HG03520 (cell line): ENCODE measurements around the gene PRSS53.
"Not testable (repeated sequence)": the region's sequence is repeated elsewhere in the genome, so short reads cannot be mapped to it uniquely, and the experiment has no call there.

Experiments used
- ATAC-seq: cut with Tn5 transposase; IDR thresholded peaks from one replicate; pipeline ENCODE4 v1.9.1; 2021; ENCODE audit warnings: mild to moderate bottlenecking, moderate library complexity; ENCODE audit not compliant: unreplicated experiment

The PRSS53 gene

GRCh38 chr16:31118223-31119155 lies 29.7 kb upstream of the PRSS53 start:
- no peak for ATAC-seq

- peak; percentile 86 for ATAC-seq
Measured at GRCh38 chr16:31117384-31118222, 28.9 kb upstream of the PRSS53 start, which contains the start of gene KAT8. Gene KAT8 (plus strand): TSS chr16:31117664. CDS start chr16:31117682, 18 bp downstream.

DNA sequence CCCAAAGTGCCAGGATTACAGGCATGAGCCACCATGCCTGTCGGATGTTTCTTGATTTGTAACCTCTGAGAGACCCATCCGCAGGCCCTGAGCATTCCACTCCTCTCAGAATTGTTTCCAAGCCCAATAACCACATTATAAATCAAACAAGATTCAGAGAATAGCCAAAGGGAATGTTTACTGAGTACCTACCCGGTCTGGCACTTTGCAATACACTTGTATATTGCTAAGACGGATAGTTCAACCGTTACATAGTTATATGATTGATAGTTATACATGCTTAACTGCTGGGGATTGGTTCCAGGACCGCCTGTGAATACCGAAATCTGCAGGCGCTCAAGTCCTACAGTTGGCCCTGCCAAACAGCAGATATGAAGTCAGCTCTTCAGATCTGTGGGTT lies 25.7 kb upstream of the PRSS53 start:
- no peak for ATAC-seq

DNA sequence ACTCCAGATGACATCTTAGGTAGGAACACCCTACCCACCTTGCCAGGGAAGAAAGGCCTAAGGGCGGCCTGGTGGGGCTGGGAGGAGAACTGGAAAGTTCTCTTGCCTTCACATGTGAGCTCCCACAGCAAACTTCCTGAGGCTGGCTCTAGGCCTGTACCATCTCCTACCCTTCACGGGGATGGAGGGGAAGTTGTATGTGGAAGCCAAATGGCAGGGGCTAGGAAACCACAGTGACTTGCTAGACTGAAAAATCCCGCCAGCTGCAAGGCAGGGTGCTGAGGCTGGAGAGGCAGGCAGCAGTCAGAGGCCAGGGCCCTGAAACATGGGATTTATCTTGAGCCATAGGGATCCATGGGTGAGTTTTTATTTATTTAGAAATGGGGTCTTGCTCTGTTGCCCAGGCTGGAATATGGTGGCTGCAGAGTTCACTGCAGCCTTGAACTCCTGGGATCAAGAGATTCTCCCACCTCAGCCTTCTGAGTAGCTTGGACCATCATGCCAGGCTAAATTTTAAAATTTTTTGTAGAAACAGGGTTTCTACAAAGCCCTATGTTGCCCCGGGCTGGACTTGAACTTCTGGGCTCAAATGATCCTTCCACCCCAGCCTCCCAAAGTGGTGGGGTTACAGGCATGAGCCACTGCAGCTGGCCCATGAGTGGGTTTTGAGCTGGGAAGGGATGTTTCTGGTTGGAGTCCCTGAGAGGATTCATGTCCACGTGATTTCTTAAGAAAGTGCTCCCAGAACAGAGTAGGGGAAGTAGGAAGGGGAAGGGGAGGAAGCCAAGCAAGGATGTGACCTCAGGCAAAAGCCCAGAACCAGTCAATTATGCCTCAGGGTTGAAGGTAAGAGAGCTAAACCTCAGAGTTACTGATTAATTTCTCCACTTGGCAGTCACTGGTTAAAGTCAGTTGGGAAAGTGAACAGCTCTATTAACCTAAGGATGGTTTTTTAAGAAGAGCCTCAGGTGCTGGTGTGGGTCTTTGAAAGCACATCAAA lies 24.7 kb upstream of the PRSS53 start:
- no peak for ATAC-seq

- no peak for ATAC-seq
Measured at GRCh38 chr16:31112711-31113110, 24.0 kb upstream of the PRSS53 start.

DNA sequence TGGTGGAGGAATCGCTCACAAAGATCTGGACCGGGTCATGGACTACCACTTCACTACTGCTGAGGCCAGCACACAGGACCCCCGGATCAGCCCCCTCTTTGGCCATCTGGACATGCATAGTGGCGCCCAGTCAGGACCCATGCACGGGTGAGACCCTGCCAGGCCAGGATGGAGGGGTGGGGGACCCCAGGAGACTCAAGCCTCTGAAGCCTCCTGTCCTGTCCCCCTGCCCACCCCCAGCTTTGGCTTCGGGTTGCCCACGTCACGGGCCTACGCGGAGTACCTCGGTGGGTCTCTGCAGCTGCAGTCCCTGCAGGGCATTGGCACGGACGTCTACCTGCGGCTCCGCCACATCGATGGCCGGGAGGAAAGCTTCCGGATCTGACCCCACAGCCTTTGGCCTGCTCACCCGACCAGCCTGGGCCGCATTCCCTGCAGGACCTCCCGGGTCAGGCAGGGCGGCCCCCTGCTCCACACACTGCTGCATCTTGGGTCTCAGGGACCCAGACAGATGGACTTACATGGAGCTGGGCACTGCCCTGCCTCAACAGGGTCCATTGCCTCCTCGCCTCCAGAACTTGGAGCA lies 23.2 kb upstream of the PRSS53 start:
- no peak for ATAC-seq

DNA sequence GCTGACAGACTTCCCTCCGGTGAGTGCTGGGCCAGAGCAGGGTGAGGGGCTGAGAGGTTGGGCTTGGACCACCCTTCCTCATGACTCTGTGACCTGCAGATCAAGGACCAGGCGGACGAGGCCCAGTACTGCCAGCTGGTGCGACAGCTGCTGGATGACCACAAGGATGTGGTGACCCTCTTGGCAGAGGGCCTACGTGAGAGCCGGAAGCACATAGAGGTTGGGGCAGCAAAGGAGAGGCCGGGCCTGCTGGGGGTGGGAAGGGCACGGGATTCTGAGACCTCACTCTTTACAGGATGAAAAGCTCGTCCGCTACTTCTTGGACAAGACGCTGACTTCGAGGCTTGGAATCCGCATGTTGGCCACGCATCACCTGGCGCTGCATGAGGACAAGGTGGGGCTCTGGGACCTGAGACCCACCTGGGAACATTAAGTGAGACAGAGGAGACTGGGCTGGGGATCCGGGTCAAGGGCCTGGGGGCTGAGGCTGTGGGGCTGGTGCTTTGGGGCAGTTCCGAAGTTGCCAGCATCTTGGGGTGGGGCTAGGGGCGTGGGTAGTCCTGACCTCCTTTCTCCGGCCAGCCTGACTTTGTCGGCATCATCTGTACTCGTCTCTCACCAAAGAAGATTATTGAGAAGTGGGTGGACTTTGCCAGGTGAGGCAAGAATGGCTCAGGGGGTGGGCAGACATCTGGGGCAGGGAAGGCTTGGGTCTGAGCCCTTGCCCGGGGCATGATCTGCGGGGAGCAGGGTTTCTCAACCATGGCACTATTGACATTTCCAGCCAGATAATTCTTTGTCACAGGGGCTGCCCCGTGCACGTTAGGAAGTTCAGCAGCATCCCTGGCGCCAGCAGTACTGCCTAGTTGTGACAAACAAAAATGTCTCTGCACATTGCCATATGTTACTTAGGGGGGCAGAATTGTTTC lies 21.6 kb upstream of the PRSS53 start:
- ATAC-seq: no peak

GRCh38 chr16:31109622-31110021 lies 20.9 kb upstream of the PRSS53 start:
- ATAC-seq: no peak

- ATAC-seq: no peak
Measured at GRCh38 chr16:31108794-31109558, 20.2 kb upstream of the PRSS53 start.

DNA sequence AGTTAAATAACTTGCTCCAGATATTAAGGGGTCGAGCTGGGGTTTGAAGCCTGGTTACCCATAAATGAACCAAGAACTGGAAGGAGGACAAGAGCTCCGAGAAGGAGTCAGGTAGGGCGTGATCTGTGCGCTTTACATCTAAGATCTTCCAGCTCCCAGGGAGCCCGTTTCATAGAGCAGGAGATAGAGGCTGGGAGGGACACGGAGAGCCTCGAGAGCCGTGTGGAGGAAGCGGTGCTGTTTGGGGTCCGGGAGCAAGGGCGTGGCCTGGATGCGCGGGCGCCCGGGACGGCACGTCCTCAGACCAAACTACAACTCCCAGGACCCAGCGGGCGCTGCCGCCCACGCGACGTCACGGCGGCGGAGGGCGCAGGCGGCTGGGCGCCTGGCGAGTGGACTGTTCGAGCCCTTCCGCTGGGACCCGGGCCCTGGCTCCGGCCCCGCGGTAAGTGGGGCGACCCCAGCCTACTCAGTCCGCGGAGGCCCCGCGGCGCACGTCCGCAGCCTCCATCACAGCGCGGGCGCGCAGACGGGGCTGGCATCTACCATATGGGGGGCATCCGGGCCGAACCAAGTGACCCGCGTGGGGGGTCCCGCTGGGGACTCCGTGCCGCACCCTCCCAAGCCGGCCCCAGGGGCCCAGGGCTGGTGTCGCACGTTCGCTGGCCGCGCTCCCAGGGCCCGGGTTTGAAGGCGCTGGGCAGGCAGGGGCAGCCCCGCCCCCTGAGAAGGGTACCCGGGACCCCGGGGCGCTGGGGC lies 19.5 kb upstream of the PRSS53 start, which contains the start of gene BCKDK:
TSS of gene BCKDK (plus strand) at position 352 of the 759 bp plus-strand sequence. CDS start 838 bp downstream, outside the sequence.
- peak; percentile 55 for ATAC-seq

GRCh38 chr16:31107465-31107867 lies 18.7 kb upstream of the PRSS53 start:
- ATAC-seq: no peak

DNA sequence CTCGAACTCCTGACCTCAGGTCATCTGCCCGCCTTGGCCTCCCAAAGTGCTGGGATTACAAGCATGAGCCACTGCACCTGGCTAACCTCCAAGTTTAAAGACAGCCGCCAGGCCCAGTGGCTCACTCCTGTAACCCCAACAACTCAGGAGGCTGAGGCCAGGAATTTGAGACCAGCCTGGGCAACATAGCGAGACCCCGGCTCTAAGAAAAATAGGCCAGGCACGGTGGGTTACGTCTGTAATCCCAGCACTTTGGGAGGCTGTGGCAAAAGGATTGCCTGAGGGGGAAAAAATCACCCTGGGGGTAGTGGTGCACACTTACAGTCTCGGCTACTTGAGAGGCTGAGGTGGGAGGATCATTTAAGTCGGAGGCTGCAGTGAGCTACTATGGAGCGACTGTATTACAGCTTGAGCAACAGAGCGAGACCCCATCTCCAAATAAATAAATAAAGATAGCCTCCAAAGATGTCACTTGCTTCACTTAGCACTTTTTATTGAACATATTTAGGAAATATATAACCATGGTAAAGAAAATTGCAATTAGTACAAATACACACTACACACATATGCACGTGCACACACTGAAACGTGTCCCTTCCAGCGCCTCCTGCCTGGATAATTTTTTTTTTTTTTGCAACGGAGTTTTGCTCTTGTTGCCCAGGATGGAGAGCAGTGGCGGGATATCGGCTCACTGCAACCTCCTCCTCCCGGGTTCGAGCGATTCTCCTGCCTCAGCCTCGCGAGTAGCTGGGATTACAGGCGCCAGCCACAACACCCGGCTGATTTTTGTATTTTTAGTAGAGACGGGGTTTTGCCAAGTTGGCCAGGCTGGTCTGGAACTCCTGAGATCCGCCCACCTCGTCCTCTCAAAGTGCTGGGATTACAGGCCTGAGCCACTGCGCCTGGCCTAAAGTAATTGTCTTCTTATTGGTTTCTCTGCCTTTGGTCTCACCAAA lies 18.0 kb upstream of the PRSS53 start:
- no peak for ATAC-seq

- ATAC-seq: no peak
Measured at GRCh38 chr16:31105677-31106213, 17.0 kb upstream of the PRSS53 start.

DNA sequence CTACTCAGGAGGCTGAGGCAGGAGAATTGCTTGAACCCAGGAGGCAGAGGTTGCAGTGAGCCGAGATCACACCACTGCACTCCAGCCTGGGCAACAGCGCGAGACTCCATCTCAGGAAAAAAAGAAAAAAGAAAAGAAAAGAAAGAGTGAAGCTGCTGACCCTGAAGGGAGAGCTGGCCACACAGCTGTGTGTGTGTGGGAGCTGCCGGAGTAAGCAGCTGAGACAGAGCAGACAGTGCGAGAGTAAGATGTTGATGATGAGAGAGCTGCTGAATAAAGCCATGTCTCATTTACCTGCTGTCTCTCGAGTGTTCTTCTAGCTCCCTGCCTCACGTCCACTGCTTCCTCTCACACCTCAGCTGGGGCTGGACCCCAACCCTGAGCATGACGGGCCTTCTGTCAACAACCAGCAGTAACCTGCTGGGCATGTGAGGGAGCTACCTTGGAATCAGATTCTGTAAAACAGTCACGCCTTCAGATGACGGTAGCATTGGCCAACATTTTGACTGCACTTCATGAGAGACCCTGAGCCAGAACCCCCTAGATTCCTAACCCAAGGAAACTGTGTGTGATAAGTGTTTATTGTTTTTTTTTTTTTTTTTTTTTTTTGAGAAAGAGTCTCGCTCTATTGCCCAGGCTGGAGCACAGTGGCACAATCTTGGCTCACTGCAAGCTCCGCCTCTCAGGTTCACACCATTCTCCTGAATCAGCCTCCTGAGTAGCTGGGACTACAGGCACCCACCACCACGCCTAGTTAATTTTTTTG lies 12.3 kb upstream of the PRSS53 start:
- ATAC-seq: not testable (repeated sequence)
